Naive thymus-derived CD4-positive, alpha-beta T cell (primary cell): ENCODE measurements around the gene MACROD2. TPM values are rescaled to one million over a fixed set of nuclear protein-coding genes. Genes with fewer than 3 reads are reported as not detected.

Experiments
- ATAC-seq: fragments of 150-1000 bp; cut with Tn5 transposase; 2 replicates; pipeline ENCODE4 v1.10.0; 2021; ENCODE audit warnings: mild to moderate bottlenecking, moderate library complexity
- CTCF ChIA-PET: fragments of 350-600 bp; sonication (Branson Sonifier 250); formaldehyde crosslinking; loops from one replicate; lab custom pipeline; 2021; ENCODE audit warnings: antibody characterized with exemption; lab: Charles Lee
- POLR2A ChIA-PET: fragments of 350-600 bp; sonication (Branson Sonifier 250); formaldehyde crosslinking; loops from one replicate; lab custom pipeline; 2021; ENCODE audit warnings: antibody characterized with exemption, inconsistent platforms; lab: Charles Lee
- DNase-seq, 9 donors: peaks; one replicate each; pipeline versions ENCODE4 v3.0.0 to v3.0.0-alpha.2; 2020 to 2022; ENCODE audit warnings: mixed read lengths in 1 of 9
- H3K27ac ChIP-seq: one replicate; pipeline ENCODE4 v1.7.0; 2013; ENCODE audit warnings: mild to moderate bottlenecking, low read depth, low read length, moderate library complexity
- H3K27me3 ChIP-seq, 2 donors: one replicate each; pipeline ENCODE4 v1.7.0; 2013; ENCODE audit warnings: low read length in 2 of 2, mild to moderate bottlenecking in 2 of 2, moderate library complexity in 2 of 2; ENCODE audit not compliant: control insufficient read depth in 2 of 2, insufficient read depth in 2 of 2
- H3K36me3 ChIP-seq, 3 experiments: 1 replicate in 2 of 3; 2 replicates in 1 of 3; pipeline ENCODE4 v1.7.0; 2013; ENCODE audit warnings: low read length in 3 of 3, mild to moderate bottlenecking in 3 of 3, moderate library complexity in 1 of 3; ENCODE audit not compliant: insufficient read depth in 3 of 3, control insufficient read depth in 2 of 3
- H3K4me1 ChIP-seq, 2 donors: one replicate each; pipeline ENCODE4 v1.7.0; 2013; ENCODE audit warnings: low read length in 2 of 2, mild to moderate bottlenecking in 2 of 2, moderate library complexity in 1 of 2; ENCODE audit not compliant: control insufficient read depth in 2 of 2, insufficient read depth in 2 of 2
- H3K4me3 ChIP-seq: 2 replicates; pipeline ENCODE4 v1.7.0; 2013; ENCODE audit warnings: mild to moderate bottlenecking, low read length
- H3K9me3 ChIP-seq, 3 experiments: 1 replicate in 2 of 3; 2 replicates in 1 of 3; pipeline ENCODE4 v1.7.0; 2013; ENCODE audit warnings: low read length in 3 of 3; ENCODE audit not compliant: control insufficient read depth in 2 of 3
- H3K27ac Mint-ChIP-seq, 9 donors: one replicate each; pipeline ENCODE4 v1.8.0; 2020 to 2022; ENCODE audit warnings: mixed read lengths in 9 of 9, mild to moderate bottlenecking in 8 of 9, moderate library complexity in 5 of 9, inconsistent platforms in 2 of 9
- H3K27me3 Mint-ChIP-seq, 5 donors: one replicate each; pipeline ENCODE4 v1.8.0; 2021 to 2022; ENCODE audit warnings: mixed read lengths in 5 of 5, mild to moderate bottlenecking in 1 of 5
- H3K36me3 Mint-ChIP-seq, 5 donors: one replicate each; pipeline ENCODE4 v1.8.0; 2020 to 2022; ENCODE audit warnings: mixed read lengths in 5 of 5, mild to moderate bottlenecking in 3 of 5, inconsistent platforms in 1 of 5
- H3K4me1 Mint-ChIP-seq, 7 donors: one replicate each; pipeline ENCODE4 v1.8.0; 2020 to 2022; ENCODE audit warnings: mixed read lengths in 7 of 7, mild to moderate bottlenecking in 3 of 7, inconsistent platforms in 1 of 7
- H3K4me3 Mint-ChIP-seq, 10 donors: one replicate each; pipeline ENCODE4 v1.8.0; 2020 to 2022; ENCODE audit warnings: mild to moderate bottlenecking in 10 of 10, mixed read lengths in 10 of 10, moderate library complexity in 6 of 10, inconsistent platforms in 2 of 10
- H3K9me3 Mint-ChIP-seq, 11 donors: one replicate each; pipeline ENCODE4 v1.8.0; 2020 to 2022; ENCODE audit warnings: mixed read lengths in 11 of 11, mild to moderate bottlenecking in 4 of 11, inconsistent platforms in 1 of 11, moderate library complexity in 1 of 11
- intact Hi-C, 2 donors: fragments of 100-400 bp; cut with micrococcal nuclease; formaldehyde crosslinking; loops; one replicate each; pipeline ENCODE4 v1.15.1; 2023
- polyA plus RNA-seq, 2 donors: library from polyadenylated mRNA; unstranded; fragments of 300-500 nt; fragmentation: Illumina TruSeq; gene quantifications; one replicate each; pipeline ENCODE4 v1.2.3, GENCODE V29; 2021
- total RNA-seq, 6 experiments: library from RNA in 5 of 6; stranded (reverse) in 5 of 6; gene quantifications; 1 replicate in 5 of 6; 2 replicates in 1 of 6; pipeline ENCODE4 v1.2.3 and lab custom pipeline; 2021 to 2026

MACROD2 gene
- total and polyA plus RNA-seq, 7 experiments from 2014 or later, result 0.27 to 0.86 (median 0.34) TPM; not detected in 4

DNA sequence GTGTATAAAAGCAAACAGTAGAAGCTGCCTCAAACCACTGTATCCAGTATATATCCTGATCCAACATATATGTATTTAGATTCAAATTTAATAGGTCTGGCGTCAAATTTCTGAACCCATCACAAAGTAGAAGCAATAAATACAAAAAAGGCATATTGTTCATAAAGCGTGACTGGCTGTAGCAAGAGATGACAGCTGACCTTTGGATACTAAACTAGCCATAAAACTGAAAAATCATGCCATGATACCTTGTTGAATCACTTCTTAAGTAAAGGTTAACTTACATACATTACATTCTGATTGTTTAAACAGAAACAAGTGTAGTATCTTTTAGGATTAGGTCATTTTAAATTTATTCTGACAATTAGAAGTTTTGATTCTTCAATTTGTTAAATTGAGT is 714.1 kb downstream of the MACROD2 start:
- Mint-ChIP-seq H3K4me1 (no peaks in the 10 kb centered on the region), H3K27ac (no peak overlapping the region), H3K4me3 (no peak overlapping the region), H3K27me3 (no peaks in the 10 kb centered on the region), H3K36me3 (no peaks in the 10 kb centered on the region), H3K9me3 (peaks cover 0 to 14% (median 3%) of the 10 kb centered on the region in 11 donors)
- no peaks in the 10 kb centered on the region for H3K9me3 ChIP-seq
- no peak overlapping the region for H3K4me3 ChIP-seq
- H3K4me1 ChIP-seq, result no peaks in the 10 kb centered on the region
- no peaks in the 10 kb centered on the region for H3K36me3 ChIP-seq
- ATAC-seq, result no peak
- DNase-seq, result no peak
- POLR2A ChIA-PET, result no interaction called here
- no peak overlapping the region for H3K27ac ChIP-seq
- CTCF ChIA-PET, result no interaction called here
- intact Hi-C loops, result no loop called here
- H3K27me3 ChIP-seq, result no peaks in the 10 kb centered on the region

DNA sequence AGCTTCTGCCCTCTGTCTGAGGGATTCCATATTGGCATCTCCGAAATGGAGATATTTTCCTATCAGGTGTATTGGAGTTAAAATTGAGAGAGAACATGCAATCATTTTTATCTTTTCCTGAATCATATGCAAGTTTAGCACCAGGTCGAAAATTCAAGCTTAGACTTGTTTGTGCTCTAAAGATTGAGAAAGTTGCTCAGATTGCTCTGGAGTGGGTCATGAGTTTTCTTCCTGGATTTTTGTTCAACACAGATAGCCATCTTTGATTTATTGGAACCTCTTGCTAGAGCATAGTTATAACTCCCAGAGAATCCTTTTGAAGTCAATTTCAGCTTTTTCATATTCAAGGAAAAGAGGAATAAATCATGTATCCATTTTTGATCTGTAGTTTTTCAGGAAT is 715.6 kb downstream of the MACROD2 start:
- intact Hi-C loops, result no loop called here

DNA sequence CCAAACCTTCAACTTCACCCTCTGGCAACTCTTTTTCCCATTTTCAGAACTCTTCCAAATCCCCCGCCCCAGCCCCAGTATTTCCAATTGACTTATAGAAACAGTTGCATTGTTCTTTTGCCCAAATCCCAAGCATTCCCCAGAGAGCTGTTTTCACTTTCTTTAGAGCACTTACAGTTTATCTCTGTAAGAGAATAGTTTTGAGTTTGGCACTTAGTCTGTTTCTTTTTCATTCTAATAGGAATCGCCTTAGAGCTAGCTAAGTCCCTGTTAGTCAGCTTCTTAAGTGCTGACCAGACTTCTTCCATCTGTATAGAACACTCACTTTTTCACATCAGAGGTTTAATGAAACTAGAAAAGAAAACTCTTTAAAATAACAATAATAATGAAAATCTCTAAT is 716.3 kb downstream of the MACROD2 start:
- intact Hi-C loops, result loop anchor here in 1 of 2 donors (1.0 kb wide), 1 partner anchor 38 kb away; no protein-coding TSS in a partner anchor

More for the DNA sequence above, 715.6 kb downstream of the MACROD2 start:
- Histone ChIP-seq H3K4me3 (no peak overlapping the region), H3K9me3 (no peaks in the 10 kb centered on the region), H3K27ac (no peak overlapping the region), H3K27me3 (no peaks in the 10 kb centered on the region), H3K4me1 (no peaks in the 10 kb centered on the region), H3K36me3 (no peaks in the 10 kb centered on the region)
- H3K27me3 Mint-ChIP-seq, result no peaks in the 10 kb centered on the region
- no peak overlapping the region for H3K27ac Mint-ChIP-seq
- H3K4me3 Mint-ChIP-seq, result no peak overlapping the region
- no peaks in the 10 kb centered on the region for H3K36me3 Mint-ChIP-seq
- ATAC-seq, result no peak
- ChIA-PET POLR2A (no interaction called here), CTCF (no interaction called here)
- H3K9me3 Mint-ChIP-seq, result peaks cover 0 to 18% (median 3%) of the 10 kb centered on the region in 11 donors
- no peak for DNase-seq
- H3K4me1 Mint-ChIP-seq, result no peaks in the 10 kb centered on the region

DNA sequence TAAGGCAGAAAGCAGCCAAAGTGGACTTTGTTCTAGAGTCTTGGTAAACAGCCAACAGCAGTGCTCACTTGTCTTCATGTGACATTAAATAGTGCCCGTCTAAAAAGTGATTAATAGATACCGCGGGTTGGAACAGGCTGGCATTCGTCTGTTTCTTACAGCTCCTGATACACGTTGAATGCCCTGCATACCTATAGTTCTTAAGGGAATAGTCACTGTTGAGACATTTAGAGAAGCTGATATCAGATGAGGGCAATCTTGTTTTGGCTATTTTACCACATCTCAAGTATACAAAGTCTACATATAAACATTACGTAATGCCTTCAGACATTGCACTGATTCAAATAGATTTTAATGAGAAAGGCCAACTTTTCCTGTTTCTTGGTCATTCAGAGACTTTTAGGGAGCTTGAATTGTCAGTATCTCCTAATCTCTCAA is 717.0 kb downstream of the MACROD2 start:
- ChIA-PET POLR2A (no interaction called here), CTCF (no interaction called here)
- intact Hi-C loops, result loop anchor here in 1 of 2 donors (1.0 kb wide), 1 partner anchor 37 kb away; no protein-coding TSS in a partner anchor
- Histone ChIP-seq H3K9me3 (no peaks in the 10 kb centered on the region), H3K4me1 (no peaks in the 10 kb centered on the region), H3K36me3 (no peaks in the 10 kb centered on the region), H3K27ac (no peak overlapping the region), H3K4me3 (no peak overlapping the region), H3K27me3 (no peaks in the 10 kb centered on the region)
- DNase-seq (no peak), ATAC-seq (no peak)
- Mint-ChIP-seq H3K4me3 (no peak overlapping the region), H3K27me3 (no peaks in the 10 kb centered on the region), H3K27ac (no peak overlapping the region), H3K4me1 (no peaks in the 10 kb centered on the region), H3K36me3 (no peaks in the 10 kb centered on the region), H3K9me3 (peaks cover 0 to 18% (median 4%) of the 10 kb centered on the region in 11 donors)

More for the DNA sequence above, 716.3 kb downstream of the MACROD2 start:
- ChIA-PET POLR2A (no interaction called here), CTCF (no interaction called here)
- DNase-seq (no peak), ATAC-seq (no peak)
- Histone ChIP-seq H3K4me3 (no peak overlapping the region), H3K27me3 (no peaks in the 10 kb centered on the region), H3K9me3 (no peaks in the 10 kb centered on the region), H3K27ac (no peak overlapping the region), H3K36me3 (no peaks in the 10 kb centered on the region), H3K4me1 (no peaks in the 10 kb centered on the region)
- Mint-ChIP-seq H3K27ac (no peak overlapping the region), H3K36me3 (no peaks in the 10 kb centered on the region), H3K4me3 (no peak overlapping the region), H3K9me3 (peaks cover 0 to 18% (median 4%) of the 10 kb centered on the region in 11 donors), H3K27me3 (no peaks in the 10 kb centered on the region), H3K4me1 (no peaks in the 10 kb centered on the region)

DNA sequence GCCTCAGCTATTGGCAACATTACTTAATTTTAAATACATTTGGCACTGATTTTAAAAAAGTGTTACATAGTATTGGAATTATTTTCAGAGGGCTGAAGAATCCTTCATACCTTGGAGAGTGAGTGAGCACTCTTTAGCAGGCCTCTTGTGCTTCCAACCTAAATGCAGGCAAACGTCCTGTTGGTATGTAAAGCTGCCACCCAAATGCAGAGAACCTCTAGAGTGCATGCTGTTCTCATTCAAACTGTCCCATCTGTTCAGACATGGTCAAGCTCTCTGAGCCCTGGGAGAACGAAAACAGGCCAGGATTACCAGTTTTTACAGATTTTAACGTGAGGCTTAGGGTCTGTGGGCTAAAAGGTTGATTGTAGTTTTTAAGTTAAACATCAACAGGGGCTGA is 720.1 kb downstream of the MACROD2 start:
- Mint-ChIP-seq H3K4me3 (no peak overlapping the region), H3K4me1 (no peaks in the 10 kb centered on the region), H3K27ac (no peak overlapping the region), H3K9me3 (peaks cover 0 to 18% (median 6%) of the 10 kb centered on the region in 11 donors), H3K27me3 (no peaks in the 10 kb centered on the region), H3K36me3 (no peaks in the 10 kb centered on the region)
- ChIA-PET POLR2A (no interaction called here), CTCF (no interaction called here)
- ATAC-seq, result no peak
- Histone ChIP-seq H3K4me3 (no peak overlapping the region), H3K27me3 (no peaks in the 10 kb centered on the region), H3K36me3 (no peaks in the 10 kb centered on the region), H3K4me1 (no peaks in the 10 kb centered on the region), H3K9me3 (no peaks in the 10 kb centered on the region), H3K27ac (no peak overlapping the region)
- DNase-seq, result no peak
- intact Hi-C loops, result no loop called here

DNA sequence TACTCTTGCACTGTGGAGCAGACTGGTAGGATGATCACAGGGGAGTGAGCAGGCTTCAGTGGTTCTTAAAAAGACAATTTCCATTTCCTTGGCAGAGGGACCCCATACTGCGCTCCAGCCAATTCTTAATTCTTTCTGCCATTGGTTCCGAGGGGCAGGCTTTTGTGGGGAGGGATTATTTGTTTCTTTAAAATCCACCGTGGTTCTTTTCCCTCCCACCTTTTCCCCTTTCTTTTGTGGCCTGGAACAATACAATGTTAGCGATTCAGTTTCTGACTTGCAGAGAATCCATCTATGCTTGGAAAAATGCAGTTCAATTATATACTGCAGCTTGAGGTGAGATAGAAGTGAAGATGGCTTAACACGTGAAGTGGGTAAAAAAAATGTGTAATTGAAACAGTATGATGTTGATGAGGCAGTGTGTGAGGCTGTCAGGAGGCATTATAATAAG is 721.1 kb downstream of the MACROD2 start:
- H3K4me1 ChIP-seq, result no peaks in the 10 kb centered on the region
- Mint-ChIP-seq H3K27me3 (no peaks in the 10 kb centered on the region), H3K27ac (no peak overlapping the region), H3K4me1 (no peaks in the 10 kb centered on the region), H3K36me3 (no peaks in the 10 kb centered on the region), H3K9me3 (peaks cover 0 to 18% (median 6%) of the 10 kb centered on the region in 11 donors), H3K4me3 (no peak overlapping the region)
- ChIA-PET CTCF (no interaction called here), POLR2A (no interaction called here)
- no peak overlapping the region for H3K27ac ChIP-seq
- no peaks in the 10 kb centered on the region for H3K27me3 ChIP-seq
- intact Hi-C loops, result no loop called here
- ATAC-seq (no peak), DNase-seq (no peak)
- no peak overlapping the region for H3K4me3 ChIP-seq
- no peaks in the 10 kb centered on the region for H3K9me3 ChIP-seq
- H3K36me3 ChIP-seq, result no peaks in the 10 kb centered on the region
